ENCODE results near the gene TGFB1. TPM values are rescaled to one million over a fixed set of nuclear protein-coding genes. Genes with fewer than 3 reads are reported as not detected.

TGFB1 gene
- total and polyA plus RNA-seq, 7 donors = 6.5 to 27.1 (median 17.4) TPM

DNA sequence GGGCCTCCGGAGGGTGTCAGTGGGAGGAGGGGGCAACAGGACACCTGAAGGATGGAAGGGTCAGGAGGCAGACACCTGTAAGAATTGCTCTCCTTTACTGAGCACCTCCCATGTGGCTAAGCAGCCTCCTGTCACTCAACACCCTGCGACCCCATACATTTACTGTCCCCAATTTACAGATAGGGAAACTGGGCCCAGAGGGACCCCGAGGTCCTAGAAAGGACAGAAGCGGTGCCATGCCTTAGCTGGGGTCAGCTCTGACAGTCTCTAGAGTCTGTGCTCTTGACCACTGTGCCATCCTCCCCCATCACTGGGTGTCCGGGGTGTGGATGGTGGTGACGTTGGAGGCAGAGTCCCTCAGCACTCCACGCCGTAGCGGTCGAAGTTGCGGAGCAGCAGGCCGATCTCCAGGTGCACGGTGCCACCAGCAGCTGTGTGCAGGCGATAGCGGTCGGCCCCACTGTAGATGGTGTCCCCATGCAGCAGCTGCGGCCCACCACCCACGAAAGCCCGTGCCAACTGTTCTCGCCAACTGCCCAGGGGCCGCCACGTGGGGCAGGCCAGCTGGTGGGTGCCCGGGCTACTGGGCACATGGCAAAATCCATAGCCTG lies 726 bp upstream of the TGFB1 start:
- Histone ChIP-seq H3K4me1 (peaks cover 0 to 34% (median 24%) of the 10 kb centered on the region in 4 donors), H3K27me3 (no peaks in the 10 kb centered on the region), H3K27ac (peak overlapping the region; percentile 87 to 95 (median 94)), H3K4me3 (peak overlapping the region; percentile 74 to 85 (median 77)), H3K36me3 (no peaks in the 10 kb centered on the region), H3K9me3 (no peaks in the 10 kb centered on the region)
- TF ChIP-seq POLR2AphosphoS5 (IDR thresholded peaks at IDR 0.05) (no peak), EP300 (IDR thresholded peaks at IDR 0.05) (no peak), POLR2A (IDR thresholded peaks at IDR 0.05) (no peak)
- TF ChIP-seq, protein P1, sequence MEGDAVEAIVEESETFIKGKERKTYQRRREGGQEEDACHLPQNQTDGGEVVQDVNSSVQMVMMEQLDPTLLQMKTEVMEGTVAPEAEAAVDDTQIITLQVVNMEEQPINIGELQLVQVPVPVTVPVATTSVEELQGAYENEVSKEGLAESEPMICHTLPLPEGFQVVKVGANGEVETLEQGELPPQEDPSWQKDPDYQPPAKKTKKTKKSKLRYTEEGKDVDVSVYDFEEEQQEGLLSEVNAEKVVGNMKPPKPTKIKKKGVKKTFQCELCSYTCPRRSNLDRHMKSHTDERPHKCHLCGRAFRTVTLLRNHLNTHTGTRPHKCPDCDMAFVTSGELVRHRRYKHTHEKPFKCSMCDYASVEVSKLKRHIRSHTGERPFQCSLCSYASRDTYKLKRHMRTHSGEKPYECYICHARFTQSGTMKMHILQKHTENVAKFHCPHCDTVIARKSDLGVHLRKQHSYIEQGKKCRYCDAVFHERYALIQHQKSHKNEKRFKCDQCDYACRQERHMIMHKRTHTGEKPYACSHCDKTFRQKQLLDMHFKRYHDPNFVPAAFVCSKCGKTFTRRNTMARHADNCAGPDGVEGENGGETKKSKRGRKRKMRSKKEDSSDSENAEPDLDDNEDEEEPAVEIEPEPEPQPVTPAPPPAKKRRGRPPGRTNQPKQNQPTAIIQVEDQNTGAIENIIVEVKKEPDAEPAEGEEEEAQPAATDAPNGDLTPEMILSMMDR (IDR thresholded peaks at IDR 0.05) = peak in 2 of 4 experiments; percentile 7 to 17
- DNase-seq = peak; percentile 74
- WGBS, 2 donors = 90 to 92% methylated on average over 23 of the region's 23 CpGs
- intact Hi-C loops (cut with DNase I) = loop anchor here (5.0 kb wide), 2 partner anchors 42 to 92 kb away; partner anchors contain the start of genes CCDC97 and HNRNPUL1

DNA sequence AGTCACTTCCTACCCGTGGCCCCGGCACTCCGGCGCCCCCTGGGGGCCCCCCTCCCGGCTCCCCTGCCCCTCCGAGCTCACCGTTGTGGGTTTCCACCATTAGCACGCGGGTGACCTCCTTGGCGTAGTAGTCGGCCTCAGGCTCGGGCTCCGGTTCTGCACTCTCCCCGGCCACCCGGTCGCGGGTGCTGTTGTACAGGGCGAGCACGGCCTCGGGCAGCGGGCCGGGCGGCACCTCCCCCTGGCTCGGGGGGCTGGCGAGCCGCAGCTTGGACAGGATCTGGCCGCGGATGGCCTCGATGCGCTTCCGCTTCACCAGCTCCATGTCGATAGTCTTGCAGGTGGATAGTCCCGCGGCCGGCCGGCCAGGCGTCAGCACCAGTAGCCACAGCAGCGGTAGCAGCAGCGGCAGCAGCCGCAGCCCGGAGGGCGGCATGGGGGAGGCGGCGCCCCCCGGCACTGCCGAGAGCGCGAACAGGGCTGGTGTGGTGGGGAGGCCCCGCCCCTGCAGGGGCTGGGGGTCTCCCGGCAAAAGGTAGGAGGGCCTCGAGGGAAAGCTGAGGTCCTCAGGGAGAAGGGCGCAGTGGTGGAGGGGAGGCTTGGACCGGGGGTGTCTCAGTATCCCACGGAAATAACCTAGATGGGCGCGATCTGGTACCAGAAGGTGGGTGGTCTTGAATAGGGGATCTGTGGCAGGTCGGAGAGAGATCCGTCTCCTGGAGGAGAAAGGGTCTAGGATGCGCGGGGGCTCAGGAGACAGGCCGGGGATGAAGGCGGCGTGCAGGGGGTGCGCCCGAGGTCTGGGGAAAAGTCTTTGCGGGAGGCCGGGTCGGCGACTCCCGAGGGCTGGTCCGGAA lies 885 bp downstream of the TGFB1 start:
- peaks cover 0 to 4% (median 2%) of the 10 kb centered on the region in 4 donors for H3K36me3 ChIP-seq
- no peaks in the 10 kb centered on the region for H3K9me3 ChIP-seq
- H3K27me3 ChIP-seq = no peaks in the 10 kb centered on the region
- peak overlapping the region; percentile 87 to 95 (median 94) for H3K27ac ChIP-seq
- intact Hi-C loops (cut with DNase I) = loop anchor here (2.0 to 5.0 kb wide), 4 partner anchors 28 to 91 kb away; partner anchors contain the start of genes BCKDHA, CCDC97, EXOSC5 and HNRNPUL1
- H3K4me3 ChIP-seq = peak overlapping the region; percentile 74 to 85 (median 77)
- 1% methylated on average over 71 of the region's 71 CpGs for WGBS, 2 donors
- H3K4me1 ChIP-seq = peaks cover 0 to 34% (median 24%) of the 10 kb centered on the region in 4 donors
- peak; percentile 83 for DNase-seq
- peak in 1 of 4 donors; percentile 18 for TF ChIP-seq POLR2AphosphoS5 (IDR thresholded peaks at IDR 0.05)
- TF ChIP-seq POLR2A (IDR thresholded peaks at IDR 0.05) = no peak
- TF ChIP-seq, protein P1 (IDR thresholded peaks at IDR 0.05) = peak in 1 of 4 experiments; percentile 37
- no peak for TF ChIP-seq EP300 (IDR thresholded peaks at IDR 0.05)

DNA sequence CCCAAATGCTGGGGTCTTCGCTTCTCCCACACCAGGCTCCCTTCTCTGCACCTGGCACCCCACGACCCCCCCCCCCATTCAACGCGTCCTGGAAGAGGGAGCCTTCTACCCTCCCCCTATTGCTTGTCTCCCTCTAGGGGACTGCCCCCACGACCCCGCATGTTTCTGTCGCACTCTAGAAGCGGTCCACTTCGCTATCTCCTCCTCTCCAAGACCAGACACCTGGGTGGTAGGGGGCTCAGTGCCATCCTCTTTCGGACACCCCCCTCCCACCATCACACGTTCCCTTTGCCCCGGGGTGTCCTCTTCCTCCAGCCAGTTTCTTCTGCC lies 1.5 kb downstream of the TGFB1 start:
- intact Hi-C loops (cut with DNase I) = loop anchor here (2.0 to 5.0 kb wide), 4 partner anchors 27 to 90 kb away; partner anchors contain the start of genes BCKDHA, CCDC97, EXOSC5 and HNRNPUL1
- WGBS, 2 donors = 0 to 2% methylated on average over 12 of the region's 12 CpGs
- peaks cover 0 to 34% (median 24%) of the 10 kb centered on the region in 4 donors for H3K4me1 ChIP-seq

More for the DNA sequence above, 1.5 kb downstream of the TGFB1 start:
- peaks cover 0 to 10% (median 5%) of the 10 kb centered on the region in 4 donors for H3K36me3 ChIP-seq
- H3K27me3 ChIP-seq = no peaks in the 10 kb centered on the region
- H3K9me3 ChIP-seq = no peaks in the 10 kb centered on the region
- peak overlapping the region; percentile 74 to 85 (median 77) for H3K4me3 ChIP-seq
- peak overlapping the region; percentile 87 to 95 (median 94) for H3K27ac ChIP-seq
- no peak for DNase-seq
- TF ChIP-seq, protein P1 (IDR thresholded peaks at IDR 0.05) = no peak
- TF ChIP-seq POLR2A (IDR thresholded peaks at IDR 0.05) (no peak), EP300 (IDR thresholded peaks at IDR 0.05) (no peak), POLR2AphosphoS5 (IDR thresholded peaks at IDR 0.05) (no peak)
